H7 (cell line): ENCODE results near the gene TPRN. TPM values are rescaled to one million over a fixed set of nuclear protein-coding genes. Genes with fewer than 3 reads are reported as not detected.

Experiments
- DNase-seq: peaks from one replicate; pipeline ENCODE4 v3.0.0; 2012
- H3K27me3 ChIP-seq: 2 replicates; pipeline ENCODE4 v1.6.0; 2011; ENCODE audit warnings: mild to moderate bottlenecking, low read length; ENCODE audit not compliant: control insufficient read depth, insufficient read depth
- H3K36me3 ChIP-seq: replicated peaks from 2 replicates; pipeline ENCODE4 v1.5.1; 2011; ENCODE audit warnings: low read length; ENCODE audit not compliant: control insufficient read depth, insufficient read depth
- H3K4me3 ChIP-seq: 2 replicates; pipeline ENCODE4 v1.5.1; 2011; ENCODE audit warnings: low read depth, mild to moderate bottlenecking, control low read depth, low read length, moderate library complexity; ENCODE audit not compliant: insufficient read depth
- total RNA-seq: library from RNA; depleted of rRNA; stranded (reverse); fragments of >200 nt; shearing (Covaris generic); gene quantifications from 2 replicates; pipeline ENCODE4 v1.2.3, GENCODE V29; 2014

Gene TPRN
- total RNA-seq, 1 experiment from 2014 or later = 23.3 TPM

- no peaks in the 10 kb centered on the region for H3K36me3 ChIP-seq
- DNase-seq = peak; percentile 87
- H3K4me3 ChIP-seq = peak within 1 kb of the TSS; percentile 78
- H3K27me3 ChIP-seq = peaks cover 10% of the 10 kb centered on the region
These were observed 21.9 kb upstream of the TPRN start, which contains the start of gene RNF208 for GRCh38 chr9:137222190-137223077. Gene RNF208, minus strand, starts transcription at chr9:137222240. Its CDS starts 1,028 bp downstream, at chr9:137221212.

DNA sequence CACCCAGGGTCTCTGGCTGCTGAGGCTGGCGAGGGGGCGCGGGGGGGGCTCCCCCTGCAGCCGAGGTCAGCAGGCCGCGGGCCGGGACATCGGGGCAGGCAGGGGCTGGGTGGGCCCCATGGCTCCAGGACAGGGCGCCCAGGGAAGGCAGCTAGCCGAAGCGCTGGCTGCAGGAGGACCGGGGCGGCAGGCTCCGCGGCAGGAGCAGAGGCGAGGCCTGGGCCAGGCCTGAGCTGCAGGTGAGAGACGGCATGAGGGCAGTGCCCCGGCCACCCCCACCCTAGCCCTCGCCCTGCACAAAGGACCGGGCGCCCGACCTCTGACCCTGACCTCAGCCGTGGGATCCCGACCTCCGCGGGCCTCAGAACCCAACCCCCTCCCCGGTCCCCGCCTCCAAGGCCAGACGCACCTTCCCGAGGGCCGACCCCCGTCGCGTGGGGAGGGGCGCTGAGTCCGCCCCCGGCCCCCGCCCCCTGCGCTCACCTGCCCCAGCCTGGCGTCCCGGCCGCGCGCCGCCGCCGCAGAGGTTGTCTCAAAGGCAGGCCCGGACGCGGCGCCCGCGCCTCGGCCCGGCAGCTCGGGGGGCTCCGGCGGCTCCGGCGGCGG lies 21.1 kb upstream of the TPRN start:
- H3K27me3 ChIP-seq = peaks cover 10% of the 10 kb centered on the region
- no peaks in the 10 kb centered on the region for H3K36me3 ChIP-seq
- peak overlapping the region; percentile 51 for H3K4me3 ChIP-seq
- peak; percentile 94 for DNase-seq

DNA sequence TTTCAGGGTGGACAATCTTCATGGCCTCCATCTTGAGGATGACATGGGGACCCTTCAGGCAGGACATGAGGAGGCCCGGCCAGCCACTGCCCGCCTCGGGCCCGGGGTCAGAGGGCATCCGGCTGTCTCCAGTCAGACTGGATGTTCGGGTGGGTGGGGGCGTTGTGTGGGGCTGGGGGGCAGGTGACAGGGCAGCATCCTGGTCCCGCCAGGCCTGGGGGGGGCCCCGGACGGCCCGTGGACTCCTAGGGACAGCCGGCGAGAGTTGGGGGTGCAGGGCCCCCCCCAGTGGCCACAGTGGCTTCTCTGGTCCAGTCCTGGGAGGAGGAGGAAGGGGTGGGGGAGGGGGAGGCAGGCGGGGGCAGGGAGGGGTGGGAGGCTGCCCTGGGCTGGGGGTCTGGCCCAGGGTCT lies 20.6 kb upstream of the TPRN start:
- no peak for DNase-seq
- Histone ChIP-seq H3K27me3 (peaks cover 10% of the 10 kb centered on the region), H3K36me3 (no peaks in the 10 kb centered on the region; the same call in 1 of the 2 replicates), H3K4me3 (peak overlapping the region; percentile 51)

GRCh38 chr9:137220317-137221094 lies 20.0 kb upstream of the TPRN start:
- DNase-seq = peak; percentile 74
- no peak overlapping the region for H3K4me3 ChIP-seq
- no peaks in the 10 kb centered on the region; the same call in 1 of the 2 replicates for H3K36me3 ChIP-seq
- H3K27me3 ChIP-seq = peaks cover 10% of the 10 kb centered on the region

DNA sequence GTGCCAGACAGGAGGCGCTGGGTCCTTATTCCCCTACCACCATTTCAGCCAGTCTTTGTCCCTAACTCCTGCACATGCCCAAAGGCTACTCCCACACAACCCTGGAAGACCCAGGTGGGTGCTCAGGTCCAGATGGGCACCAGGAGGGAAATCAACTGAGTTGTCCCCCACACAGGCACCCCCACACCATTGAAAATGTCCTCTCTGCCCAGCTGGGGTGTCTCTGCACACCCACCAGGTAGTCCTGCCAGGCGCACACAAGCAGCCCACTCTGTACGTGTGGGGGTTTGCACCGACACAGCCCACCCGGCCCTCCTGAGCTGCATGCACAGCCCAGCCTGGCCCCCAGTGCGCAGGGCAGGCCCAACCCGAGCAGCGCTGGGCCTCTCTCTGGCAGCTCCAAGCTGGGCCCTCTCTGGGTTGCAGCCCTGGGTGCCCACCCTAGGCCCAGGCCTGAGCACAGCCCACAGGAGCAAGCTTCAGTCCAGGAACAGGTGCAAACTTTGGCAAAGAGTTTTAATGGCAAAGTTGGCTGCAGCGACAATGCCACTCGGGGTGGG lies 19.3 kb upstream of the TPRN start:
- H3K36me3 ChIP-seq = peaks cover 2% of the 10 kb centered on the region
- H3K4me3 ChIP-seq = no peak overlapping the region
- H3K27me3 ChIP-seq = peaks cover 10% of the 10 kb centered on the region
- DNase-seq = no peak

- H3K36me3 ChIP-seq = peaks cover 3% of the 10 kb centered on the region
- H3K4me3 ChIP-seq = no peak overlapping the region
- H3K27me3 ChIP-seq = peaks cover 10% of the 10 kb centered on the region
- DNase-seq = no peak
These were observed 18.3 kb upstream of the TPRN start for GRCh38 chr9:137218754-137219271.

GRCh38 chr9:137218212-137218753 lies 17.7 kb upstream of the TPRN start:
- no peak for DNase-seq
- no peak overlapping the region for H3K4me3 ChIP-seq

DNA sequence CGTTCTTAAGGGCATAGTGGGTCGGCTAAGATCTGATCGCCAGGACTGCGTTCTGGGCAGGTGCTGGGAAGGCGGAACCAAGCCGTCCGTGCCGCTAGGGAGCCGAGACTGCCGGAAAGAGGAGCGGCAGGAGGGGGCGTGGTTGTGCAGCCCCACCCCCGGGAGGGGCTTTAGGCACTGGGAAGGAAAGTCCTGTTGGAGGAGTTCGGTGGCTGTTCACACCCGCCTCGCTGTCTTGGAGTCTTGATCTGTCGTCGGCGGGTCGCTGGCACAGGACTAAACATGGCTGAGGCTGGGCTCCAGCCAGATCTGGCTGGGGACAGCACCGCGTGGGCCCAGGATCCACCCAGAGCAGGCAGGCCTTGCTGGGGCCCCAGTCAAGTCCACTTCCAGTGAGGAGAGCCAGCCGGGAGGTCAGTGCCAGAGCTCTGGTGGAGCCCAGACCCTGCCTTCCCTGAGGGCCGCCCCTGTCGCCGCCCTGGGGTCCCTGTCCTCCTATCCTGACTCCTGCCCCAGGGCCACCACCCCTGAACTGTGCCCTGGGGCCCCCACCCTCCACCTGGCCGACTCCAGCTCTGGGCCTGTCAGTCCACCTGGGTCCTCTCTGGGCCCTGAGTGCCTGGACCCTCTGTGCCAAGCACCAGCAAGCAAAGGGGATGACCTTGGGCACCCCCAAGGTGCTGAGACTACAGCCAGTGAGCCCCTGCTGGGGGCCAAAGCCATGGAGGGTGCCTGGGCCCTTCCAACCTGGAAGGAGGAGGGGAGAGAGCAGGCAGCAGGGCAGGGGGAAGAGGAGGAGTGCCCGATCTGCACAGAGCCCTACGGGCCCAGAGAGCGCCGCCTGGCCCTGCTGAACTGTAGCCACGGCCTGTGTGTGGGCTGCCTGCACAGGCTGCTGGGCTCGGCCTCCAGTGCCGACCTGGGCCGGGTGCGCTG lies 17.0 kb upstream of the TPRN start:
- peak; percentile 97 for DNase-seq
- Histone ChIP-seq H3K27me3 (peaks cover 6% of the 10 kb centered on the region), H3K4me3 (no peak overlapping the region), H3K36me3 (peaks cover 3% of the 10 kb centered on the region)

More at GRCh38 chr9:137218212-137218753, 17.7 kb upstream of the TPRN start:
- peaks cover 10% of the 10 kb centered on the region for H3K27me3 ChIP-seq
- H3K36me3 ChIP-seq = peaks cover 3% of the 10 kb centered on the region

- no peaks in the 10 kb centered on the region; the same call in 1 of the 2 replicates for H3K27me3 ChIP-seq
- H3K4me3 ChIP-seq = no peak overlapping the region
- peaks cover 3% of the 10 kb centered on the region for H3K36me3 ChIP-seq
- DNase-seq = no peak
These were observed 15.8 kb upstream of the TPRN start for GRCh38 chr9:137216188-137216965.

DNA sequence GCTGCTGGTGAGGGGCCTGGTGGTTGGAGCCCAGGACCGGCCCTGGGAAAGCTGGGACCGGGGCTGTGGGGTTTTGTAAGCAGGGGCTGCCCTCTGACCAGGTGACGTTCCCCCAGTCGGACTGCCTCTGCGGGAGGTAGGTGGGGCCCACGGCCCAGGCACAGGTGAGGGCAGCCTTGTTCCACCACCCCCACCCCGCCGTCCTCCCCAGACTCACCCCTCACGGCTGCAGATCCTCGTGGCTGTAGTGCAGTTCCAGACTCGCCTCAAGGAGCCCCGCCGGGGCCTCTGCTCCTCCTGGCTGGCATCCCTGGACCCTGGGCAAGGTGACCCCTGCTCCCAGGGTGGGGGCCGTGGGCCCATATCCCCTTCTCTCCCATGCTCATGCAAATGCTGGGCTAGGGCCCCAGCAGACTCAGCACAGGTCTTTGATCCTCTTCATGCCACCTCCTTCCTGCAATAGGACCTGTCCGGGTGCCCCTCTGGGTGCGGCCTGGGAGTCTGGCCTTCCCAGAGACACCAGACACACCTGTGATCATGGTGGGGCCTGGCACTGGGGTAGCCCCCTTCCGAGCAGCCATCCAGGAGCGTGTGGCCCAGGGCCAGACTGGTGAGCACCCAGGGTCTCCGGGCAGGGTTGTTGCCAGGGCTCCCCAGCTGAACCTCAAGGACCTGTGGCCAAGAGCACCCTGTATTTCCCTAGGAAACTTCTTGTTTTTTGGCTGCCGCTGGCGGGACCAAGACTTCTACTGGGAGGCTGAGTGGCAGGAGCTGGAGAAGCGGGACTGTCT lies 14.8 kb upstream of the TPRN start:
- DNase-seq = no peak
- no peaks in the 10 kb centered on the region for H3K27me3 ChIP-seq
- H3K4me3 ChIP-seq = no peak overlapping the region
- peaks cover 3% of the 10 kb centered on the region for H3K36me3 ChIP-seq

GRCh38 chr9:137214620-137215019 lies 14.1 kb upstream of the TPRN start:
- H3K4me3 ChIP-seq = no peak overlapping the region
- DNase-seq = no peak
- H3K36me3 ChIP-seq = peaks cover 3% of the 10 kb centered on the region
- no peaks in the 10 kb centered on the region for H3K27me3 ChIP-seq
